Measurements from ENCODE around the gene CMKLR1. TPM values are rescaled to one million over a fixed set of nuclear protein-coding genes. Genes with fewer than 3 reads are reported as not detected.

CMKLR1 gene
- total and polyA plus RNA-seq, 9 of the 15 experiments (the other 6 are each of a cell fraction or from before 2014, with no cell fraction given), result 0.11 to 1.4 (median 0.20) TPM

GRCh38 chr12:108340037-108340436, 926 bp upstream of the CMKLR1 start:
- Histone ChIP-seq H3K4me3 (no peak overlapping the region), H3K9ac (ENCODE audit: insufficient read depth in 1 of 2, low read depth in 2 of 2, low read length in 2 of 2) (no peak overlapping the region), H3K36me3 (ENCODE audit: control insufficient read depth, insufficient read depth, low read length) (no peaks in the 10 kb centered on the region), H2AFZ (ENCODE audit: low read depth, low read length) (peak overlapping the region; percentile 51; the same call in 1 of the 2 replicates), H3K4me1 (replicated peaks in 1 of 2; ENCODE audit: control insufficient read depth in 2 of 2, insufficient read depth in 2 of 2, low read length in 2 of 2) (peaks cover 18 to 24% of the 10 kb centered on the region in 2 experiments; a peak in 4 of 5 replicates), H4K20me1 (replicated peaks; ENCODE audit: control insufficient read depth, insufficient read depth, low read length) (no peaks in the 10 kb centered on the region), H3K27me3 (ENCODE audit: control insufficient read depth in 2 of 2, insufficient read depth in 2 of 2, low read length in 2 of 2) (no peaks in the 10 kb centered on the region), H3K9me3 (replicated peaks; ENCODE audit: control insufficient read depth, insufficient read depth, low read depth, low read length) (no peaks in the 10 kb centered on the region), H3K79me2 (ENCODE audit: control insufficient read depth, insufficient read depth, low read length) (no peaks in the 10 kb centered on the region), H3K4me2 (ENCODE audit: insufficient read depth, low read length) (peak overlapping the region; percentile 12; the same call in 1 of the 2 replicates), H3K9me1 (ENCODE audit: control insufficient read depth, insufficient read depth, low read length) (no peaks in the 10 kb centered on the region), H3K27ac (ENCODE audit: extremely low read depth, low read depth, low read length) (no peak overlapping the region)
- WGBS (ENCODE audit: insufficient coverage, low coverage, missing lambda C conversion rate), result 71% methylated on average over 10 of the region's 10 CpGs
- TF ChIP-seq NFE2 (IDR thresholded peaks at IDR 0.05; ENCODE audit: low read depth) (no peak), ZNF165 (CRISPR knock-in tag; IDR thresholded peaks at IDR 0.05; ENCODE audit: borderline replicate concordance) (no peak), E2F4 (CRISPR knock-in tag; IDR thresholded peaks at IDR 0.05; ENCODE audit: low read depth) (no peak), PTRF (tag; IDR thresholded peaks at IDR 0.05) (no peak), ZNF696 (CRISPR knock-in tag; conservative IDR thresholded peaks at IDR 0.05) (no peak), PPARD (CRISPR knock-in tag; IDR thresholded peaks at IDR 0.05) (no peak), POLR2G (IDR thresholded peaks at IDR 0.05; ENCODE audit: low read depth, low read length) (no peak), NKRF (IDR thresholded peaks at IDR 0.05; ENCODE audit: borderline replicate concordance) (no peak), ZNF764 (CRISPR knock-in tag; IDR thresholded peaks at IDR 0.05; ENCODE audit: low read depth) (no peak), NEUROD1 (IDR thresholded peaks at IDR 0.05; ENCODE audit: borderline replicate concordance, low read depth, low read length, partially characterized antibody) (no peak), SRSF1 (IDR thresholded peaks at IDR 0.05; ENCODE audit: low read depth, low read length) (no peak), MBD1 (CRISPR knock-in tag; IDR thresholded peaks at IDR 0.05) (no peak), STAT5A (IDR thresholded peaks at IDR 0.05; ENCODE audit: borderline replicate concordance, low read length) (no peak), SRF (CRISPR knock-in tag; IDR thresholded peaks at IDR 0.05) (no peak), ZNF184 (CRISPR knock-in tag; IDR thresholded peaks at IDR 0.05) (no peak)
- ATAC-seq (no peak), FAIRE-seq (no peak), DNase-seq (ENCODE audit: extremely low read depth in 1 of 4, low spot score in 3 of 4) (no peak)
- POLR2A ChIA-PET, result no interaction called here
- in situ Hi-C loops (cut with MboI) (no loop called here), intact Hi-C loops (cut with micrococcal nuclease) (no loop called here)
- CTCF ChIA-PET (ENCODE audit: low intra/inter-chr PET ratio), result no interaction called here
- BruUV-seq (replicated peaks), result no TSS peak

All from K562 (cell line).